ENCODE measurements around the gene NUP98. TPM values are rescaled to one million over a fixed set of nuclear protein-coding genes. Genes with fewer than 3 reads are reported as not detected.

Gene NUP98
- total and polyA plus RNA-seq, 9 donors: 38.5 to 126 (median 77.6) TPM

DNA sequence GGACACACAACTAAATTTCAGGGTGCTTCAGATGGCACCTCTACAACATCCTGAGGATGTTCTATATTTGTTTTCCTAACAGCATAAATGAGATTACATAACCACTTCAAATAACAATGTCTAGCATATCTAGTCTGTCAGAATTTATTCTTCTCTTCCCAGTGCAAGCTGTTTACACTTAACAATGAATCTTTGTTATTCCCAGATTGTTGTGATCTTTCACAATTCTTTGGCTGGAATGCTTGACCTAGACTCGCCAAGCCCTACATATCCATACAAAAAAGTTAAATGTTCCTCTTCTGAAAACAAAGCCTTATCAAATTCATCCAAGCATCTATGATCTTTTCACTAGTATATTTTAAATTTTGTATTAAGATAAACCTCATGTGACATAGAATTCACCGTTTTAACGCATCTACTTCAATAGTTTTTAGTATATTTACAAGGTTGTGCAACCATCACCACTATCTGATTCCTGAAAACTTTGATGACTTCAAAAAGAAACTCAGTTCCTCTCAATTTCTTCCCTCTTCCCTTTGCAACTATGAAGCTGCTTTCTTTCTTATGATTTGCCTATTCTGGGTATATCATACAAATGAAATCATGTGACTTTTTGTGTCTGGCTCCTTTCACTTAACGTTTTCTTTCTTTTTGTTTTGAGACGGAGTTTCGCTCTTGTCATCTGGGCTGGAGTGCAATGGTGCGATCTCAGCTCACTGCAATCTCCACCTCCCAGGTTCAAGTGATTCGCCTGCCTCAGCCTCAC lies 64.5 kb downstream of the NUP98 start:
- intact Hi-C loops (cut with DNase I): no loop called here
- WGBS, 3 donors: 66 to 84% (median 79%) methylated on average over 8 of the region's 8 CpGs
- Histone ChIP-seq H3K4me1 (ENCODE audit: insufficient read depth) (no peaks in the 10 kb centered on the region), H3K4me3 (no peak overlapping the region), H3K9me3 (no peaks in the 10 kb centered on the region), H3K36me3 (no peaks in the 10 kb centered on the region), H3K27ac (no peak overlapping the region), H3K27me3 (no peaks in the 10 kb centered on the region)
- DNase-seq: no peak
- TF ChIP-seq CTCF (IDR thresholded peaks at IDR 0.05) (no peak), POLR2A (IDR thresholded peaks at IDR 0.05) (no peak), EP300 (IDR thresholded peaks at IDR 0.05) (no peak)

DNA sequence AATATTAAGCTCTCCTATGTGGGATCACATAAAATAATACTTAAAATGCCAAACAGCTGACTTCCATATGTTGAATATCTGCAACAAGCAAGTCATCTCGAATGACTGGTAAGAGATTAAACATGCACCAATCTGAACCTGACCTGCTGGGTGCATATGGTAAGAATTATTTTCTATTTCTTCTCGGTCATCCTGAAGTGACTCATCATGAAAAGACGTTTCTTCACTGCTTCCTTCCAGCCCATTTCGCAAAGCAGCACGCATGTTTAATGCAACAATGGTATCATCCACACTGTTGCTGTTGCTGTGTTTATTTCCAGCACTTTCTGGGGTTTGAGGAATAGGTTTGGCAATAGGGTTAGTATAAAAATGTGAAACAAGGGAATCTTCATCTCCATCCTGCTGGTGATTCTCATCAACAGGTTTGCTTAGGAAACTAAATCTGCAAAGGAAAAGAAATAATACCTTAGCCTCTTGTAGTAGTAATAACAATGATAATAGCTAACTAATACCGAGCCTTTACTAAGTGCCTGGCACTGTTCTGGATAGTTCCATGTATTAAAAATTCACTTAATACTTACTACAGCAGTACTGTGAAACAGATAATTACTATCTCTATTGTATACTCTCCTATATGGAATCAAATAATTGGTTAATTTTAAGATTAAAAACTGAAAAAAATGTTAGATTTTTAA lies 74.2 kb downstream of the NUP98 start:
- H3K4me1 ChIP-seq (ENCODE audit: insufficient read depth): no peaks in the 10 kb centered on the region
- H3K9me3 ChIP-seq: no peaks in the 10 kb centered on the region
- H3K27me3 ChIP-seq: no peaks in the 10 kb centered on the region
- H3K27ac ChIP-seq: no peak overlapping the region
- intact Hi-C loops (cut with DNase I): no loop called here
- 53 to 65% (median 56%) methylated on average over 6 of the region's 6 CpGs for WGBS, 3 donors
- no peaks in the 10 kb centered on the region for H3K36me3 ChIP-seq
- no peak overlapping the region for H3K4me3 ChIP-seq
- DNase-seq: no peak
- no peak for TF ChIP-seq POLR2A (IDR thresholded peaks at IDR 0.05)
- no peak for TF ChIP-seq CTCF (IDR thresholded peaks at IDR 0.05)
- no peak for TF ChIP-seq EP300 (IDR thresholded peaks at IDR 0.05)

GRCh38 chr11:3722100-3722499 lies 75.3 kb downstream of the NUP98 start:
- 85 to 91% (median 90%) methylated on average over 2 of the region's 2 CpGs for WGBS, 3 donors

GRCh38 chr11:3720997-3721396 lies 76.4 kb downstream of the NUP98 start:
- DNase-seq: no peak
- Histone ChIP-seq H3K36me3 (no peaks in the 10 kb centered on the region), H3K4me1 (ENCODE audit: insufficient read depth) (no peaks in the 10 kb centered on the region), H3K4me3 (no peak overlapping the region), H3K9me3 (no peaks in the 10 kb centered on the region), H3K27ac (no peak overlapping the region), H3K27me3 (no peaks in the 10 kb centered on the region)
- intact Hi-C loops (cut with DNase I): no loop called here
- 88 to 89% (median 88%) methylated on average over 2 of the region's 2 CpGs for WGBS, 3 donors
- TF ChIP-seq POLR2A (IDR thresholded peaks at IDR 0.05) (no peak), EP300 (IDR thresholded peaks at IDR 0.05) (no peak), CTCF (IDR thresholded peaks at IDR 0.05) (no peak)

More at GRCh38 chr11:3722100-3722499, 75.3 kb downstream of the NUP98 start:
- Histone ChIP-seq H3K9me3 (no peaks in the 10 kb centered on the region), H3K4me1 (ENCODE audit: insufficient read depth) (no peaks in the 10 kb centered on the region), H3K27ac (no peak overlapping the region), H3K4me3 (no peak overlapping the region), H3K36me3 (no peaks in the 10 kb centered on the region), H3K27me3 (no peaks in the 10 kb centered on the region)
- TF ChIP-seq EP300 (IDR thresholded peaks at IDR 0.05) (no peak), CTCF (IDR thresholded peaks at IDR 0.05) (no peak)
- intact Hi-C loops (cut with DNase I): no loop called here
- DNase-seq: no peak

Measured in ovary (tissue), 9 donors.